ENCODE data around the gene FOXI1. TPM values are rescaled to one million over a fixed set of nuclear protein-coding genes. Genes with fewer than 3 reads are reported as not detected.

FOXI1 gene
- total and polyA plus RNA-seq, 7 donors = 0.06 TPM; not detected in 6

DNA sequence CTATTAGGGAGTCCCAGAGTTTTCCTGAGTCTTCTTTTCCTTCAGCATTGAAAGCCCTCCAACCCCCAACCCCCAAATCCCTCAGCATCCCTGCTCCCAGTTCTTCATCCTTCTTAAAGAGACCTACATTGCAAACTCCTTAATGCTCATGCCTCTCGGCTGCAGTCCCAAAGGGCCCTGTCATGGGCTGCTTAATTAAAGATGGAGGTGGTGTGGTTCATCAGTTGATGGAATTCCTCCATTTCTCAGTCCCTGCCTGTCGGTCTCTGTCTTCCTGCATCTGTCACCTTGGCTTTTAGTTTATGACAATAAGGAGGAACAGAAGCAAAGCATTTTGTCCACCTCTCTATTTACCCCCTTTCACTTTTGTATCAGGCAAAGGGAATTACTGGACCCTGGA lies 2.0 kb downstream of the FOXI1 start:
- WGBS, 2 donors = 71 to 82% methylated on average over 2 of the region's 2 CpGs
- TF ChIP-seq EP300 (IDR thresholded peaks at IDR 0.05) (no peak), POLR2A (IDR thresholded peaks at IDR 0.05) (no peak), POLR2AphosphoS5 (IDR thresholded peaks at IDR 0.05) (no peak)
- TF ChIP-seq, protein P1, sequence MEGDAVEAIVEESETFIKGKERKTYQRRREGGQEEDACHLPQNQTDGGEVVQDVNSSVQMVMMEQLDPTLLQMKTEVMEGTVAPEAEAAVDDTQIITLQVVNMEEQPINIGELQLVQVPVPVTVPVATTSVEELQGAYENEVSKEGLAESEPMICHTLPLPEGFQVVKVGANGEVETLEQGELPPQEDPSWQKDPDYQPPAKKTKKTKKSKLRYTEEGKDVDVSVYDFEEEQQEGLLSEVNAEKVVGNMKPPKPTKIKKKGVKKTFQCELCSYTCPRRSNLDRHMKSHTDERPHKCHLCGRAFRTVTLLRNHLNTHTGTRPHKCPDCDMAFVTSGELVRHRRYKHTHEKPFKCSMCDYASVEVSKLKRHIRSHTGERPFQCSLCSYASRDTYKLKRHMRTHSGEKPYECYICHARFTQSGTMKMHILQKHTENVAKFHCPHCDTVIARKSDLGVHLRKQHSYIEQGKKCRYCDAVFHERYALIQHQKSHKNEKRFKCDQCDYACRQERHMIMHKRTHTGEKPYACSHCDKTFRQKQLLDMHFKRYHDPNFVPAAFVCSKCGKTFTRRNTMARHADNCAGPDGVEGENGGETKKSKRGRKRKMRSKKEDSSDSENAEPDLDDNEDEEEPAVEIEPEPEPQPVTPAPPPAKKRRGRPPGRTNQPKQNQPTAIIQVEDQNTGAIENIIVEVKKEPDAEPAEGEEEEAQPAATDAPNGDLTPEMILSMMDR (IDR thresholded peaks at IDR 0.05) = no peak
- no peak overlapping the region for H3K27ac ChIP-seq
- no peaks in the 10 kb centered on the region for H3K4me1 ChIP-seq
- no peaks in the 10 kb centered on the region for H3K27me3 ChIP-seq
- no peak overlapping the region for H3K4me3 ChIP-seq
- no peaks in the 10 kb centered on the region for H3K36me3 ChIP-seq
- no peak for DNase-seq
- no peaks in the 10 kb centered on the region for H3K9me3 ChIP-seq
- intact Hi-C loops (cut with DNase I) = no loop called here

DNA sequence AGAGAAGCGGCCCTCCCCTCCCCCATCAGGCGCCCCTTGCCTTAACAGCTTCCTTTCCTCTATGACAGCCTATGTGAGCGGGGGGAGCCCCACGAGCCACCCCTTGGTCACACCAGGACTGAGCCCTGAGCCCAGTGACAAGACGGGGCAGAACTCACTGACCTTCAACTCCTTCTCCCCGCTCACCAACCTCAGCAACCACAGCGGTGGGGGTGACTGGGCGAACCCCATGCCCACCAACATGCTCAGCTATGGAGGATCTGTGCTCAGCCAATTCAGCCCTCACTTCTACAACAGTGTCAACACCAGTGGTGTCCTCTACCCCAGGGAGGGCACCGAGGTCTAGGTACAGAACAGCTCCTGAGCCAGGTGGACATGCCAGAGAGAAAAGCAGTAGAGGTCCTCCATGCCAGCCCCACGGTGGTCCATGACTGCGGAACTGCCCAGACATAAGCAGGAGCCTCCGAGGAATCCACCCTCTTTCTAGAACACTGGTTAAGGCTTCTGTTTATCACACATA lies 2.6 kb downstream of the FOXI1 start:
- 85 to 88% methylated on average over 12 of the region's 12 CpGs for WGBS, 2 donors
- no peak for TF ChIP-seq POLR2AphosphoS5 (IDR thresholded peaks at IDR 0.05)
- no peak for TF ChIP-seq POLR2A (IDR thresholded peaks at IDR 0.05)
- TF ChIP-seq EP300 (IDR thresholded peaks at IDR 0.05) = no peak
- TF ChIP-seq, protein P1 (IDR thresholded peaks at IDR 0.05) = no peak
- H3K4me1 ChIP-seq = no peaks in the 10 kb centered on the region
- intact Hi-C loops (cut with DNase I) = no loop called here
- DNase-seq = no peak
- H3K9me3 ChIP-seq = no peaks in the 10 kb centered on the region
- no peaks in the 10 kb centered on the region for H3K27me3 ChIP-seq
- no peak overlapping the region for H3K27ac ChIP-seq
- H3K36me3 ChIP-seq = no peaks in the 10 kb centered on the region
- H3K4me3 ChIP-seq = no peak overlapping the region

DNA sequence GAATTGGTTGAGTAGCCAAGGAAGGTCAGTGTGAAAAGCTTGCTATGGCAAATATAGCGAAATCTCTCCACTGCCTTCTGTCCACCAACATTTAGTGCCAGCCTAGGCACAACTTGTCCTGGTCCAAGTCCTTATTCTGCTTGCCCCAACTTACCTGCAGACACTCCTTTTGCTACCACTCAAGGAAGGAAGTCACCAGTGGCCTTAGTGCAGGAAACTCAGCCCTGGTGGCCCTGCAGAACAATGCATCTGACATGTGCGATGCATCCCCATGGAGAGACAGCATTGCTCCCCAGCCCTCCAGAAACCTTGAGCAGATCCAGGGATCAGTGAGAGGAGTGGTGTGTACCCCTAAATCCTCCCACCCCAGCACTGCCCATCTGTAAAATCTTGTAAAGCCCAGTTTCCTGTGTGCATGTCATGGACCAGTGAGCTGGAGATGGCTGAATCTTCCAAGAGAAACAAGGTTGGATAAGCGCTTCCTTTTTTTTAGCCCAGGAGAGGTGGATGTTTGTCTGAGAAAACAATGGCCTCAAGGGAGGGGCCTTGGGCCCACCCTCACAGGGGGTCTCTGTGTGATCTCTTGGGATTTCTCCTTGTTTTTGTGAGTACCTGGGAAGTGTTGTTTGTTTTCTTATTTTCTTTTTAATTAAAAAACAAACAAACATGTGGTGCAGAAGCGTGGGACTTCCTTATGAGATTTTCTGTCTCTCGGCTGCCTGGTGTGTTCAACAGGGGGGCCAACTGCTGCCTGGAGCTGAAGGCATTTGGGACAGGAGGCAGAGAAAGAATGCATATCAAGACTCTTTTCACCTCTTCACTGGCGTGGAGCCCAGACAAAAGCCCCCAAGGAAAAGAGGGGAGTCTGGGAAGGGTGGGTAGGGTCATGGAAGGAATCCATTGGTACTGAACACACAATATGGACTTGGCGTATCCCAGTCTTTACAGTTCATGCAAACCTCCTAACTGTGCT lies 3.6 kb downstream of the FOXI1 start:
- no peak for DNase-seq
- no peak overlapping the region for H3K27ac ChIP-seq
- no peaks in the 10 kb centered on the region for H3K4me1 ChIP-seq
- intact Hi-C loops (cut with DNase I) = no loop called here
- H3K27me3 ChIP-seq = no peaks in the 10 kb centered on the region
- no peak overlapping the region for H3K4me3 ChIP-seq
- WGBS, 2 donors = 64 to 78% methylated on average over 7 of the region's 7 CpGs
- TF ChIP-seq POLR2AphosphoS5 (IDR thresholded peaks at IDR 0.05) (no peak), EP300 (IDR thresholded peaks at IDR 0.05) (no peak), POLR2A (IDR thresholded peaks at IDR 0.05) (no peak)
- TF ChIP-seq, protein P1 (IDR thresholded peaks at IDR 0.05) = no peak
- H3K9me3 ChIP-seq = no peaks in the 10 kb centered on the region
- no peaks in the 10 kb centered on the region for H3K36me3 ChIP-seq

DNA sequence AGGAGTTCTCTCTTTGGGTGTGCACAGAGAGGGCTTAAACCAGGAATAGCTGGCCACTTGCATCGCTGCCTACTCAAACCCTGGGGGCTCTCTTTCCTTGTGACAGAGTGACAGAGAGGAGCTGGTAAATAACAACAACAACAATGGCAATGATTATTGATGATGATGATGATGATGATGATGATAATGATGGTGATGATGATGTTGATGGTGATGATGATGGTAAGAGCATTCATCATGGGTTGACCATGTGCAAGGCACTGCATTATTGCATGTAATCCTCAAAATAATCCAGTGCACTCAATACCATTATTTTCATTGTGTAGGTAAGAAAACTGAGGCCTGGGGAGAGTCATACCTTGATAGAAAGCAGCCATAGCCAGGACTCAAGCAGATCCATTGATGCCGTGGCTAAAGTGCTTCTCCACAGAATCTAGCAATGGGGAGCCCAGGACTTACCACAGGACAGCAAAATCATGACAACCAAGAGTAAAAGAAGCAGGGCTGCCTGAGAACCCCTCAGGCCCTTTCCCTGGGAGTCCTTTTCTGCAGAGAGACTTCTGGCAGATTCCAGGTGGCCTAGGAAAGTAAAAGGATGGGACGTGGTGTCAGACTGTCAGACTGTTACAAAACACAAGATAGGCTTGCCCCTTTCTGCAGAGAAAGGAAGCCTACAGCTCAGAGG lies 4.8 kb downstream of the FOXI1 start:
- Histone ChIP-seq H3K4me1 (no peaks in the 10 kb centered on the region), H3K4me3 (no peak overlapping the region), H3K27me3 (no peaks in the 10 kb centered on the region), H3K27ac (no peak overlapping the region), H3K9me3 (no peaks in the 10 kb centered on the region), H3K36me3 (no peaks in the 10 kb centered on the region)
- intact Hi-C loops (cut with DNase I) = no loop called here
- TF ChIP-seq, protein P1 (IDR thresholded peaks at IDR 0.05) = no peak
- no peak for TF ChIP-seq POLR2A (IDR thresholded peaks at IDR 0.05)
- TF ChIP-seq EP300 (IDR thresholded peaks at IDR 0.05) = no peak
- no peak for TF ChIP-seq POLR2AphosphoS5 (IDR thresholded peaks at IDR 0.05)
- 65 to 72% methylated on average over 3 of the region's 3 CpGs for WGBS, 2 donors
- DNase-seq = peak; percentile 29
